B cell (primary cell): Measurements from ENCODE around the gene LGALS3. TPM values are rescaled to one million over a fixed set of nuclear protein-coding genes. Genes with fewer than 3 reads are reported as not detected.

Experiments used
- ATAC-seq: fragments of 200-7000 bp; cut with Tn5 transposase; one replicate; pipeline ENCODE4 v1.10.0; 2021; ENCODE audit warnings: low read depth, mild to moderate bottlenecking, moderate number of reproducible peaks, moderate library complexity
- CTCF ChIA-PET: fragments of 350-600 bp; sonication (Branson Sonifier 250); formaldehyde crosslinking; loops from one replicate; lab custom pipeline; 2021; ENCODE audit warnings: antibody characterized with exemption, inconsistent platforms; lab: Charles Lee
- POLR2A ChIA-PET: fragments of 350-600 bp; sonication (Branson Sonifier 250); formaldehyde crosslinking; loops from one replicate; lab custom pipeline; 2021; ENCODE audit warnings: antibody characterized with exemption; lab: Charles Lee
- DNase-seq: peaks from one replicate; pipeline ENCODE4 v3.0.0; 2013
- H2AFZ ChIP-seq: 2 replicates; pipeline ENCODE4 v1.6.1; 2012; ENCODE audit warnings: mild to moderate bottlenecking, low read depth, low read length; ENCODE audit not compliant: insufficient read depth, poor library complexity, severe bottlenecking
- H3K27ac ChIP-seq, 2 donors: 1 replicate in 1 of 2; 2 replicates in 1 of 2; pipeline ENCODE4 v1.5.1; 2012 to 2013; ENCODE audit warnings: low read length in 2 of 2, mild to moderate bottlenecking in 2 of 2, moderate library complexity in 1 of 2
- H3K27me3 ChIP-seq, 4 experiments: fragments of 200-600 bp in 1 of 4; sonication (generic) in 1 of 4; replicated peaks in 1 of 4; 1 replicate in 2 of 4; 2 replicates in 2 of 4; pipeline versions ENCODE4 v1.6.1 to v1.7.0; 2013 to 2016; ENCODE audit warnings: low read length in 3 of 4, mild to moderate bottlenecking in 2 of 4, mixed read lengths in 1 of 4, moderate library complexity in 1 of 4; ENCODE audit not compliant: insufficient read depth in 4 of 4, control insufficient read depth in 3 of 4; ENCODE audit errors: control extremely low read depth in 1 of 4
- H3K36me3 ChIP-seq, 2 experiments: replicated peaks in 1 of 2; 1 replicate in 1 of 2; 2 replicates in 1 of 2; pipeline versions ENCODE4 v1.6.1 to v1.7.1; 2013; ENCODE audit warnings: low read length in 1 of 2; ENCODE audit not compliant: insufficient read depth in 2 of 2, control insufficient read depth in 1 of 2; ENCODE audit errors: control extremely low read depth in 1 of 2, extremely low read depth in 1 of 2
- H3K4me1 ChIP-seq, 2 donors: fragments of 200-600 bp in 1 of 2; sonication (generic) in 1 of 2; 1 replicate in 1 of 2; 2 replicates in 1 of 2; pipeline versions ENCODE4 v1.5.1 to v1.6.1; 2013 to 2017; ENCODE audit warnings: low read length in 2 of 2; ENCODE audit not compliant: control insufficient read depth in 2 of 2, insufficient read depth in 2 of 2
- H3K4me2 ChIP-seq: replicated peaks from 2 replicates; pipeline ENCODE3; 2012; ENCODE audit warnings: mild to moderate bottlenecking, low read depth, low read length; ENCODE audit not compliant: poor library complexity, severe bottlenecking
- H3K4me3 ChIP-seq, 5 experiments: fragments of 200-600 bp in 1 of 5; sonication (generic) in 1 of 5; 1 replicate in 3 of 5; 2 replicates in 2 of 5; pipeline versions ENCODE4 v1.5.1 to v1.7.0; 2011 to 2016; ENCODE audit warnings: low read length in 4 of 5, mild to moderate bottlenecking in 4 of 5, low read depth in 2 of 5, control low read depth in 1 of 5, moderate library complexity in 1 of 5; ENCODE audit not compliant: insufficient read depth in 1 of 5; ENCODE audit errors: control extremely low read depth in 1 of 5, extremely low read depth in 1 of 5
- H3K79me2 ChIP-seq: fragments of 200-600 bp; sonication (generic); one replicate; pipeline ENCODE4 v1.6.0; 2016; ENCODE audit warnings: low read length; ENCODE audit not compliant: control insufficient read depth, insufficient read depth
- H3K9ac ChIP-seq: fragments of 200-600 bp; sonication (generic); 2 replicates; pipeline ENCODE4 v1.6.1; 2017; ENCODE audit warnings: mild to moderate bottlenecking, low read length, moderate library complexity
- H3K9me3 ChIP-seq, 3 donors: one replicate each; pipeline versions ENCODE4 v1.6.1 to v1.7.1; 2013; ENCODE audit warnings: low read length in 2 of 3; ENCODE audit not compliant: control insufficient read depth in 2 of 3, insufficient read depth in 1 of 3; ENCODE audit errors: control extremely low read depth in 1 of 3
- H4K20me1 ChIP-seq: 2 replicates; pipeline ENCODE4 v1.6.0; 2012; ENCODE audit warnings: mild to moderate bottlenecking, low read length; ENCODE audit not compliant: insufficient read depth, control insufficient read depth, poor library complexity, severe bottlenecking
- H3K27ac Mint-ChIP-seq: one replicate; pipeline ENCODE4 v1.8.0; 2021; ENCODE audit warnings: mixed read lengths
- H3K27me3 Mint-ChIP-seq: one replicate; pipeline ENCODE4 v1.8.0; 2021; ENCODE audit warnings: mixed read lengths
- H3K4me1 Mint-ChIP-seq: one replicate; pipeline ENCODE4 v1.8.0; 2021; ENCODE audit warnings: mixed read lengths
- H3K4me3 Mint-ChIP-seq: one replicate; pipeline ENCODE4 v1.8.0; 2021; ENCODE audit warnings: mixed read lengths
- H3K9me3 Mint-ChIP-seq: one replicate; pipeline ENCODE4 v1.8.0; 2022; ENCODE audit warnings: mixed read lengths; ENCODE audit not compliant: insufficient read depth
- EZH2 ChIP-seq: IDR thresholded peaks from 2 replicates; pipeline ENCODE4 v1.6.1; 2012; ENCODE audit warnings: borderline replicate concordance, low read depth, mild to moderate bottlenecking, moderate library complexity, low read length; ENCODE audit not compliant: insufficient read depth, poor library complexity, severe bottlenecking
- WGBS: methylation state at CpG from one replicate; pipeline ENCODE4 v1.1.5; 2013; ENCODE audit warnings: missing lambda C conversion rate; ENCODE audit not compliant: insufficient coverage; 5-methylcytosine and 5-hydroxymethylcytosine counted together
- intact Hi-C: fragments of 100-400 bp; cut with micrococcal nuclease; formaldehyde crosslinking; loops from one replicate; pipeline ENCODE4 v1.10.0; 2022
- polyA plus RNA-seq: library from polyadenylated mRNA; depleted of rRNA; stranded (reverse); fragments of >200 nt; gene quantifications from 2 replicates; pipeline ENCODE4 v1.2.3, GENCODE V29; 2012
- total RNA-seq, 2 donors: library from RNA; stranded (reverse); fragments of 120-200 nt in 1 of 2; gene quantifications; 1 replicate in 1 of 2; 2 replicates in 1 of 2; pipeline versions ENCODE4 v1.2.3 to v1.2.4, GENCODE V29; 2013 to 2022
- TF ChIP-seq, protein P1 (sequence below): fragments of 200-600 bp; IDR thresholded peaks from one replicate; pipeline ENCODE4 v1.8.0; 2022; ENCODE audit warnings: antibody characterized with exemption, mild to moderate bottlenecking

Gene LGALS3
- total and polyA plus RNA-seq, 2 donors (not counting 1 experiment from before 2014, with no cell fraction given), result 7.0 to 21.1 TPM

- Histone ChIP-seq H2AFZ (no peak overlapping the region), H3K4me2 (no peak overlapping the region), H3K79me2 (no peaks in the 10 kb centered on the region), H3K36me3 (no peaks in the 10 kb centered on the region), H4K20me1 (no peaks in the 10 kb centered on the region), H3K27me3 (no peaks in the 10 kb centered on the region), H3K4me3 (no peak overlapping the region), H3K27ac (no peak overlapping the region), H3K4me1 (no peaks in the 10 kb centered on the region), H3K9me3 (no peaks in the 10 kb centered on the region), H3K9ac (no peak overlapping the region)
- DNase-seq (no peak), ATAC-seq (no peak)
- Mint-ChIP-seq H3K27ac (no peak overlapping the region), H3K4me1 (no peaks in the 10 kb centered on the region), H3K4me3 (no peak overlapping the region), H3K9me3 (no peaks in the 10 kb centered on the region), H3K27me3 (no peaks in the 10 kb centered on the region)
- TF ChIP-seq EZH2, result no peak
- TF ChIP-seq, protein P1, sequence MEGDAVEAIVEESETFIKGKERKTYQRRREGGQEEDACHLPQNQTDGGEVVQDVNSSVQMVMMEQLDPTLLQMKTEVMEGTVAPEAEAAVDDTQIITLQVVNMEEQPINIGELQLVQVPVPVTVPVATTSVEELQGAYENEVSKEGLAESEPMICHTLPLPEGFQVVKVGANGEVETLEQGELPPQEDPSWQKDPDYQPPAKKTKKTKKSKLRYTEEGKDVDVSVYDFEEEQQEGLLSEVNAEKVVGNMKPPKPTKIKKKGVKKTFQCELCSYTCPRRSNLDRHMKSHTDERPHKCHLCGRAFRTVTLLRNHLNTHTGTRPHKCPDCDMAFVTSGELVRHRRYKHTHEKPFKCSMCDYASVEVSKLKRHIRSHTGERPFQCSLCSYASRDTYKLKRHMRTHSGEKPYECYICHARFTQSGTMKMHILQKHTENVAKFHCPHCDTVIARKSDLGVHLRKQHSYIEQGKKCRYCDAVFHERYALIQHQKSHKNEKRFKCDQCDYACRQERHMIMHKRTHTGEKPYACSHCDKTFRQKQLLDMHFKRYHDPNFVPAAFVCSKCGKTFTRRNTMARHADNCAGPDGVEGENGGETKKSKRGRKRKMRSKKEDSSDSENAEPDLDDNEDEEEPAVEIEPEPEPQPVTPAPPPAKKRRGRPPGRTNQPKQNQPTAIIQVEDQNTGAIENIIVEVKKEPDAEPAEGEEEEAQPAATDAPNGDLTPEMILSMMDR, result no peak
- ChIA-PET POLR2A (no interaction called here), CTCF (interaction anchor here (1.8 kb wide), 1 partner anchor 64 kb away, joined by 9 read pairs; no protein-coding TSS in a partner anchor)
- intact Hi-C loops, result no loop called here
- 100% methylated on average over 3 of the region's 3 CpGs for WGBS
These were observed 24.9 kb downstream of the LGALS3 start for GRCh38 chr14:55153951-55154350.

DNA sequence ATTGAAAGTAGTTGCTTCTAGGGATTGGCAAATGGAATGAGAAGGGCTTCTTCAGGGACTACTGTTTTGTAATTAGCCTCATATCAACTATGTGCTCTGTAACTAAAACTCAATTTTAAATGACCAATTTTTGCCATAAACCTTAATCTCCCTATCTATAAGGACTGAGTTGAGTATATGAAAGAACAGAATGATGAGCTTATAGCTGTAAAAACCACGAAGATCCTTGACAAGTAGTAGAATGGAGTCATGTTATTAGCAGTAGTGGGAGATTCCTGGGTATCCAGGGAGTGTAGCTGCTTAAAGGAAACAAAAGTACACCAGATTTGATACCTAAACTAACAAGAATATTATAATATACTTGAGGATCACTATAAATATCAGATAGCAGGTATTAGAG lies 28.0 kb downstream of the LGALS3 start:
- ATAC-seq, result no peak
- Histone ChIP-seq H3K36me3 (no peaks in the 10 kb centered on the region), H3K4me1 (no peaks in the 10 kb centered on the region), H3K9me3 (no peaks in the 10 kb centered on the region), H3K4me2 (no peak overlapping the region), H3K27me3 (no peaks in the 10 kb centered on the region), H4K20me1 (no peaks in the 10 kb centered on the region), H3K4me3 (no peak overlapping the region), H3K9ac (no peak overlapping the region), H3K79me2 (no peaks in the 10 kb centered on the region), H3K27ac (no peak overlapping the region), H2AFZ (peak overlapping the region; percentile 24)
- TF ChIP-seq, protein P1, result no peak
- no peak for TF ChIP-seq EZH2
- no CpG with 5 or more reads among the region's 1 CpG for WGBS
- Mint-ChIP-seq H3K27me3 (no peaks in the 10 kb centered on the region), H3K4me1 (peaks cover 2% of the 10 kb centered on the region), H3K9me3 (no peaks in the 10 kb centered on the region), H3K27ac (no peak overlapping the region), H3K4me3 (no peak overlapping the region)
- ChIA-PET POLR2A (no interaction called here), CTCF (interaction anchor here (1.1 to 5.2 kb wide), 4 partner anchors 10 to 593 kb away, joined by 4 to 98 read pairs (median 33); partner anchors contain the start of gene MAPK1IP1L)
- intact Hi-C loops, result no loop called here
- no peak for DNase-seq
